ENCODE measurements around the gene SH3YL1.

Gene SH3YL1

GRCh38 chr2:256094-256493 is 7.7 kb downstream of the SH3YL1 start:
- no peak overlapping the region for H3K27ac ChIP-seq (ENCODE audit: low read depth, low read length)
- H3K79me2 ChIP-seq (ENCODE audit: control insufficient read depth, insufficient read depth, low read length, unreplicated experiment) = no peaks in the 10 kb centered on the region
- H3K4me3 ChIP-seq (ENCODE audit: low read depth, low read length) = no peak overlapping the region
- H3K36me3 ChIP-seq (ENCODE audit: insufficient read depth, low read length) = peaks cover 17% of the 10 kb centered on the region
- H3K27me3 ChIP-seq (ENCODE audit: insufficient read depth, low read length) = no peaks in the 10 kb centered on the region
- H2AFZ ChIP-seq (ENCODE audit: low read length, unreplicated experiment) = no peak overlapping the region
- no peaks in the 10 kb centered on the region for H3K4me1 ChIP-seq (ENCODE audit: control insufficient read depth, insufficient read depth, low read length, unreplicated experiment)

- Histone ChIP-seq H3K36me3 (ENCODE audit: insufficient read depth, low read length) (peaks cover 8% of the 10 kb centered on the region), H3K79me2 (ENCODE audit: control insufficient read depth, insufficient read depth, low read length, unreplicated experiment) (no peaks in the 10 kb centered on the region), H3K4me3 (ENCODE audit: low read depth, low read length) (no peak overlapping the region), H3K4me1 (ENCODE audit: control insufficient read depth, insufficient read depth, low read length, unreplicated experiment) (no peaks in the 10 kb centered on the region), H3K27me3 (ENCODE audit: insufficient read depth, low read length) (no peaks in the 10 kb centered on the region), H2AFZ (ENCODE audit: low read length, unreplicated experiment) (no peak overlapping the region), H3K27ac (ENCODE audit: low read depth, low read length) (no peak overlapping the region)
Measured at GRCh38 chr2:255195-255594, 8.6 kb downstream of the SH3YL1 start.

- no peak overlapping the region for H2AFZ ChIP-seq (ENCODE audit: low read length, unreplicated experiment)
- no peaks in the 10 kb centered on the region for H3K79me2 ChIP-seq (ENCODE audit: control insufficient read depth, insufficient read depth, low read length, unreplicated experiment)
- no peaks in the 10 kb centered on the region for H3K4me1 ChIP-seq (ENCODE audit: control insufficient read depth, insufficient read depth, low read length, unreplicated experiment)
- no peak overlapping the region for H3K4me3 ChIP-seq (ENCODE audit: low read depth, low read length)
- 0 out of 2 replicates have a peak, but pooled peaks cover 8% of the 10 kb centered on the region for H3K36me3 ChIP-seq (ENCODE audit: insufficient read depth, low read length)
- H3K27ac ChIP-seq (ENCODE audit: low read depth, low read length) = no peak overlapping the region
- H3K27me3 ChIP-seq (ENCODE audit: insufficient read depth, low read length) = no peaks in the 10 kb centered on the region
Measured at GRCh38 chr2:254241-254640, 9.6 kb downstream of the SH3YL1 start.

GRCh38 chr2:253202-253638 is 10.6 kb downstream of the SH3YL1 start:
- Histone ChIP-seq H3K79me2 (ENCODE audit: control insufficient read depth, insufficient read depth, low read length, unreplicated experiment) (no peaks in the 10 kb centered on the region), H3K4me3 (ENCODE audit: low read depth, low read length) (no peak overlapping the region), H3K4me1 (ENCODE audit: control insufficient read depth, insufficient read depth, low read length, unreplicated experiment) (no peaks in the 10 kb centered on the region), H3K27ac (ENCODE audit: low read depth, low read length) (no peak overlapping the region), H3K27me3 (ENCODE audit: insufficient read depth, low read length) (no peaks in the 10 kb centered on the region), H2AFZ (ENCODE audit: low read length, unreplicated experiment) (no peak overlapping the region), H3K36me3 (ENCODE audit: insufficient read depth, low read length) (0 out of 2 replicates have a peak, but pooled peaks cover under 1% of the 10 kb centered on the region)

GRCh38 chr2:252001-252602 is 11.7 kb downstream of the SH3YL1 start:
- Histone ChIP-seq H3K27ac (ENCODE audit: low read depth, low read length) (no peak overlapping the region), H3K36me3 (ENCODE audit: insufficient read depth, low read length) (no peaks in the 10 kb centered on the region), H3K4me1 (ENCODE audit: control insufficient read depth, insufficient read depth, low read length, unreplicated experiment) (no peaks in the 10 kb centered on the region), H3K79me2 (ENCODE audit: control insufficient read depth, insufficient read depth, low read length, unreplicated experiment) (no peaks in the 10 kb centered on the region), H2AFZ (ENCODE audit: low read length, unreplicated experiment) (no peak overlapping the region), H3K4me3 (ENCODE audit: low read depth, low read length) (no peak overlapping the region), H3K27me3 (ENCODE audit: insufficient read depth, low read length) (no peaks in the 10 kb centered on the region)

GRCh38 chr2:249538-250042 is 14.2 kb downstream of the SH3YL1 start:
- Histone ChIP-seq H3K79me2 (ENCODE audit: control insufficient read depth, insufficient read depth, low read length, unreplicated experiment) (no peaks in the 10 kb centered on the region), H3K36me3 (ENCODE audit: insufficient read depth, low read length) (no peaks in the 10 kb centered on the region), H2AFZ (ENCODE audit: low read length, unreplicated experiment) (no peak overlapping the region), H3K4me1 (ENCODE audit: control insufficient read depth, insufficient read depth, low read length, unreplicated experiment) (no peaks in the 10 kb centered on the region), H3K27ac (ENCODE audit: low read depth, low read length) (no peak overlapping the region), H3K27me3 (ENCODE audit: insufficient read depth, low read length) (no peaks in the 10 kb centered on the region), H3K4me3 (ENCODE audit: low read depth, low read length) (no peak overlapping the region)

- H3K4me1 ChIP-seq (ENCODE audit: control insufficient read depth, insufficient read depth, low read length, unreplicated experiment) = no peaks in the 10 kb centered on the region
- 0 out of 2 replicates have a peak, but pooled peaks cover 2% of the 10 kb centered on the region for H3K36me3 ChIP-seq (ENCODE audit: insufficient read depth, low read length)
- H3K27ac ChIP-seq (ENCODE audit: low read depth, low read length) = no peak overlapping the region
- no peak overlapping the region for H3K4me3 ChIP-seq (ENCODE audit: low read depth, low read length)
- H3K27me3 ChIP-seq (ENCODE audit: insufficient read depth, low read length) = no peaks in the 10 kb centered on the region
- H2AFZ ChIP-seq (ENCODE audit: low read length, unreplicated experiment) = no peak overlapping the region
- H3K79me2 ChIP-seq (ENCODE audit: control insufficient read depth, insufficient read depth, low read length, unreplicated experiment) = no peaks in the 10 kb centered on the region
Measured at GRCh38 chr2:248724-249123, 15.1 kb downstream of the SH3YL1 start.

GRCh38 chr2:246489-247144 is 17.2 kb downstream of the SH3YL1 start:
- Histone ChIP-seq H3K27ac (ENCODE audit: low read depth, low read length) (no peak overlapping the region), H3K4me3 (ENCODE audit: low read depth, low read length) (no peak overlapping the region), H3K27me3 (ENCODE audit: insufficient read depth, low read length) (no peaks in the 10 kb centered on the region), H3K4me1 (ENCODE audit: control insufficient read depth, insufficient read depth, low read length, unreplicated experiment) (no peaks in the 10 kb centered on the region), H2AFZ (ENCODE audit: low read length, unreplicated experiment) (no peak overlapping the region), H3K79me2 (ENCODE audit: control insufficient read depth, insufficient read depth, low read length, unreplicated experiment) (no peaks in the 10 kb centered on the region), H3K36me3 (ENCODE audit: insufficient read depth, low read length) (peaks cover 11% of the 10 kb centered on the region; the same call in 1 of the 2 replicates)

GRCh38 chr2:244547-244946 is 19.3 kb downstream of the SH3YL1 start:
- Histone ChIP-seq H3K27me3 (ENCODE audit: insufficient read depth, low read length) (no peaks in the 10 kb centered on the region), H2AFZ (ENCODE audit: low read length, unreplicated experiment) (no peak overlapping the region), H3K79me2 (ENCODE audit: control insufficient read depth, insufficient read depth, low read length, unreplicated experiment) (no peaks in the 10 kb centered on the region), H3K27ac (ENCODE audit: low read depth, low read length) (no peak overlapping the region), H3K36me3 (ENCODE audit: insufficient read depth, low read length) (peaks cover 11% of the 10 kb centered on the region; the same call in 1 of the 2 replicates), H3K4me1 (ENCODE audit: control insufficient read depth, insufficient read depth, low read length, unreplicated experiment) (no peaks in the 10 kb centered on the region), H3K4me3 (ENCODE audit: low read depth, low read length) (no peak overlapping the region)

GRCh38 chr2:238869-239268 is 25.0 kb downstream of the SH3YL1 start:
- Histone ChIP-seq H3K4me1 (ENCODE audit: control insufficient read depth, insufficient read depth, low read length, unreplicated experiment) (no peaks in the 10 kb centered on the region), H2AFZ (ENCODE audit: low read length, unreplicated experiment) (no peak overlapping the region), H3K36me3 (ENCODE audit: insufficient read depth, low read length) (peaks cover 10% of the 10 kb centered on the region; the same call in 1 of the 2 replicates), H3K4me3 (ENCODE audit: low read depth, low read length) (no peak overlapping the region), H3K27ac (ENCODE audit: low read depth, low read length) (no peak overlapping the region), H3K27me3 (ENCODE audit: insufficient read depth, low read length) (no peaks in the 10 kb centered on the region), H3K79me2 (ENCODE audit: control insufficient read depth, insufficient read depth, low read length, unreplicated experiment) (no peaks in the 10 kb centered on the region)

- Histone ChIP-seq H3K4me1 (ENCODE audit: control insufficient read depth, insufficient read depth, low read length, unreplicated experiment) (no peaks in the 10 kb centered on the region), H3K27ac (ENCODE audit: low read depth, low read length) (no peak overlapping the region), H3K4me3 (ENCODE audit: low read depth, low read length) (no peak overlapping the region), H3K36me3 (ENCODE audit: insufficient read depth, low read length) (peaks cover 6% of the 10 kb centered on the region; the same call in 1 of the 2 replicates), H3K27me3 (ENCODE audit: insufficient read depth, low read length) (no peaks in the 10 kb centered on the region), H2AFZ (ENCODE audit: low read length, unreplicated experiment) (no peak overlapping the region), H3K79me2 (ENCODE audit: control insufficient read depth, insufficient read depth, low read length, unreplicated experiment) (no peaks in the 10 kb centered on the region)
Measured at GRCh38 chr2:238431-238830, 25.4 kb downstream of the SH3YL1 start.
